Measurements from ENCODE around the gene PTPRC.

PTPRC gene

DNA sequence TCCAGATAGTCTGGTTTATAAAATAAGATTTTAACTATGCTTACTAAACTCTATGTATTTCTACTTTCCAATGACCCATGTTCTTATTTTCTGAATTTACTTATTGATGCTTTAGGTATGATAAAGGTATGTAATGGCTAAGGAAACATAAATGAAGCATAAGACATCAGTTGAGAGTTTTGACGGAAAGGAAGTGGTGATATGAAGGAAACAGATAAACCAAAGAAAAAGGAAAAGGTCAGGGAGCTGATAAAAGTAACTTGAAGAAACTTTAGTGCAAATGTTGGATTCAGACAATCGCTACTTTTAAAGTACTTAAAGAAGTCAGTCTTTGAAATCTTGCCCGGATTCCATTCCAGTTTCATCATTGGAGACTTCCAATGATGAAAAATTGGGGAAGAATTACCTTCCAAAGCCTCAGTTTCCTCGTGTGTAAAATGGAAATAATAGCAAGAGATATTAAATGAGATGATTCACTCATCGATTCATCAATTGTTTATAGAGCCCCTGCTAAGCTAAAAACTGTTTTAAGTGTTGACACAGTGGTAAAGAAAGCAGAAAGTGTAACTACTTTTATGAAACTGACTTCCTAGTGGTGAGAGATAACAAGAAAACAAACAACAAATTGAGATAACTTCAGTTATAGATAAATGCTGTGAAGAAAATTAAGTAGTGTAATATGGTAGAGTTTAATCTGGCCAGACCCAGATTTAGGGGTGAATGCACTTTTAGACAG is 10.6 kb downstream of the PTPRC start:
- no peak for DNase-seq

DNA sequence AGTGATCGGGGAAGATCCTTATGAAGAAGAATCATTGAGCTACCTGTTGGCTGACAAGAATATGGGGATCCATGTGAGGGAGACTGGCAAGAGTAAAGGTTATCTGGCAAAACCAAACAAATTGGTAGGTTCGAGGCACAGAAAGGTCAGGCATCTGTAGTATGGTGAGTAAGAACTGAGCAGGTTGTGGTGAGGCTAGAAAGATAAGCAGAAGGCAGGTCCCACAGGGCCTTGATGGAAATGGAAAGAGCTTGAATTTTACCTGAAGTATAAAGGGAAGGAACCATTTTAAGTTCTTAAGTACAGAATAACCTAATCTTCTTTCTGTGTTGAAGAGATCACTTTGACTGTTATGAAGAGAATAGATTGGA is 11.1 kb downstream of the PTPRC start:
- no peak for DNase-seq

DNA sequence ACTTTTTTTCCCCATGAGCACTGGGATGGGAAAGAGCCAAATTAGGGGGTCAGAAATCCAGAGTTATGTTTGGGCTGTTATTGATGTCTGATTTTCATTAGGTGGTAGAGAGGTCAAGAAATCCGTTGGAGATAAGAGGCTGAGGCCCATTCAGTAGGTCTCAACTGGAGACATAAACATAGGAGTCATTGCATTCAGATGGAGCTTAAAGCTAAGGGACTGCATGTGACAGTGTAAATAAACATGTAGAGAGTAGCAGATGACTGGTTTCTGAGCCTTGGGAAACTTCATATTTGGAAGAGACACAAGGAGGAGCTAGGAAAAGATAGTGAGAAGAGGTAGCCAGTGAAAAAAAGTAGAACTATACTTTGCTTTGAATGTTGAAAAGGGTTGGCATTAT is 11.7 kb downstream of the PTPRC start:
- DNase-seq = no peak

DNA sequence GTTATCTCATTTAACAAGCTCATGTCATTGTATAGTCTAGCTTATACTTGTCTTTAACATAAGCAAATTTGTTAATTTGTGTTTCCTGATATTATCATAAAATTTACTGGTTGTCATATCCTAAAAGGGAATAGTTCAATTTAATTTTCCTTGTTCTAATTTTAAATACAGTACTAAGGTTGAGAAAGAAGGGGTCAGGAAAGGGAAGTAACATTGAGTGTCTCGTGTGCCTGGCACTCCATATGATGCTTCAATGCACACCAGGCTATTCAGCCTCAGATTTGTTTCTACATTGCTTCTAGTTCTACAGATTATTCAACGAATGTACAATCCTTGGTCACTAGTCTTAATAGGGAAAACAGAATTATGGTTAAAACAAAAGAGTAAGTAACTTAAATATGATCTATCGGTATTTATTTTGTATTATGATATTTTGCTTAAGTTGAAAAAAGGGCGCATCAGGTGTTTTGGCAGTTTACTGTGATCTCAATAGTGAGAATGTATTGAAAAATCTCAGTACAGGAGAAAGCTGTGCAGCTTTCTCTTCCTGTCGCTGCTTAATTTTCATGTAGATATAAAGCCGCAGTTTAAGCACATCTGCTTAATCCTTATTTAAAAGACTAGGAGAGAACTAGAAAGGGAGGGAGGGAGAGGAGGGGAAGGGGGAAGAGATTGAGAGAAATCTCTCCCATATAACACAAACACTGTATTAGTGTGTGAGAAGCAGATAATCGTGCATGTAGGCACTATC is 13.0 kb downstream of the PTPRC start:
- DNase-seq = no peak

DNA sequence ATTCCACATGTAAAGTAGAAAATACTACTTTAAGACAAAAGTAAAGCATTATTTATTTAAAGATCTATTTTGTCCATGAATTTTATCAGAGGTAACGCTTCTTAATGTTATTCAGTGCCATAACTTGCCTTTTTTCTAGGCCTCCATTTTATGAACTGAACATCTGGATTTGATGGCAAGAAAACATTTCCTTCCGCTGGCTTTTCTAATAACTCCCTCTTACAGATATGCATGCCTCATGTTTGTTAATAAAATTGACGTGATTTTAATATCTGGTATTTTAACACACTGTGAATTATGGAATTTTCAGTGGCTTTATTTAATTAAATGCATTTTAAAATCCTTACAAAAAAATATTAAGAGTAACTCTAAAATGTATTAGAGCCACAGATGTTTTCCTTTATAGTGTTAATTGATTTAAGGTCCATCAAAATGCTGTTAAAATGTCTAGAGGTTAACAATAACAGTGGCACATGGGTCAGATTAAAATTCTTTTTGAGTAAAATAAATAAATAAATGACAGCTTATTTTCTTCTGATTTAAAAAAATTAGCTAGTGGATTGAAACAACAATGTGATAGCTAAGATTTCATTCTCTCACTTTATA is 15.1 kb downstream of the PTPRC start:
- no peak for DNase-seq

- no peak for DNase-seq
Measured at GRCh38 chr1:198655459-198656121, 16.8 kb downstream of the PTPRC start.

- DNase-seq = peak; percentile 61
Measured at GRCh38 chr1:198656500-198656932, 17.7 kb downstream of the PTPRC start.

DNA sequence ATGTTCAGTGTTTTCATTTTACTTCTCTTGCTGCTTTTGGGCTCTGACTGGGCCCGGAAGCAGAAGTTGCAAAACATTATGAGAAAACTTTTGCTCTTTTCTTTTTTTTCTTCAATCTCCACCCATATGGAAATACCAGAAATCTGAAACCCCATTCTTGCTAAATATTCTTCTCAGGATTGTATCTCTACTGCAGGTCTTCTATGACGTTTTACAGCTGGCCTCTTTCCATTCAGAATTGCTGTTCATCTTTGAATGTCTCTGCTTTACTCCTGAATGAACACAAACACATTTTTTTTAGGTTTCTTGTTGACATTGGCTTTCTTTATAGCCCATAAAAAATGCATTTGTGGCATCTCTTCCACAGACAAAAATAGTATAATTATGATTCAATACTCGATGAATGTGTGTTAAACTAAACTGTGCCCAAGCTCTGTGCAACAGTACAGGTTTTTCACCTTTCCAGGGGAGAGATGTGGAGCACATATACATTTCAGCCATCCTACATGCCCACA is 18.8 kb downstream of the PTPRC start:
- DNase-seq = no peak

- DNase-seq = no peak
Measured at GRCh38 chr1:198660341-198661261, 21.8 kb downstream of the PTPRC start.

- no peak for DNase-seq
Measured at GRCh38 chr1:198662821-198663220, 24.0 kb downstream of the PTPRC start.

DNA sequence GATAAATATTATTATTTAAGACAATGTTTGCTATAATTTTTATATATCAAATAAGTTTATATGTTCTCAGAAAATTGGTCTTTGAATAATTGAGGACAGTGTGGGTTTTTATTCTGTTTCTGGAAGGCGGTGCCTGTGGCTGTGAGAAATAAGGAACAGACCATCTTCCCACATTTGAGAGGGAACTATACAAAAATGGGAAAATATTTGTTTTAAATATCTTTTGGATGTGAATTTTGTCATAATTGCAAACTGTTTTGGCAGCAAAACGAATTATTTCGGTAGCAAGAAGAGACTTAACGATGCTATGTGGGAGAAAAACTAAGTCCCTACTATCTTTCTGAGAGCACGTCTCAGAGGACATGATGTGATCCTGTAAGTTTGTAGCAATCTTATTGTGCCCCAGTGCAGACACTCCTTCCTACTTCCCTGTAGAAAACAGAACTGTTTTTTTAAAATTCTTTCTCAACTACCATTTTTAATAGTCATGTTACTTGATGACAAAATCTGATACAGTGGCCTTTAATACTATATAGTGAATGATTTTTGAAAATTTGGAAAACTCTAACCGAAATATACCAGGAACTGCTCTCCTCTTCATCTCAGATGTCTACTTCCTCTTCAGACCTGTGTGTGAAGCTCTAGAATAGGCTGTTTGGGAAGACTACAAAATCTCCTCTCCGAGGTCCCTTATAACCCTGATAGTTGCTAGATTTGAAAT is 25.4 kb downstream of the PTPRC start:
- no peak for DNase-seq

GRCh38 chr1:198667186-198667585 is 28.3 kb downstream of the PTPRC start:
- no peak for DNase-seq

DNA sequence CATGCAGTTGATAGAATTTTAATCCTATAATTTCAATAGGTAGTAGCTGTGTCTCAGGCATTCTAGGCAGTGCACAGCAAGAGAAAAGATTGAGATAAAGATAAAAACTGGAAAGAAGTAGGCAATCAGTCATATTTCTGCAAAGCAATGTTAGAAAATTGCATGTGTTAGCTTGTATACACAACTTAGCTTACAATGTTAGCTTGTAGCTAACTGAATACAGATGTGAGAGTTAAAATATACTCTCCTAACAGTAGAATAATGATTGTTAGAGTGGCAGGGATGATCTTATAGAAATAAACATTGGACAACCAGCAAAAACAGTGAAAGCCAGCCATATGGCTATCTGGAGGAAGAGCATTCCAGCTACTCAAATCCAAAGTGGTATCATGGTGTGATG is 29.0 kb downstream of the PTPRC start:
- no peak for DNase-seq

DNA sequence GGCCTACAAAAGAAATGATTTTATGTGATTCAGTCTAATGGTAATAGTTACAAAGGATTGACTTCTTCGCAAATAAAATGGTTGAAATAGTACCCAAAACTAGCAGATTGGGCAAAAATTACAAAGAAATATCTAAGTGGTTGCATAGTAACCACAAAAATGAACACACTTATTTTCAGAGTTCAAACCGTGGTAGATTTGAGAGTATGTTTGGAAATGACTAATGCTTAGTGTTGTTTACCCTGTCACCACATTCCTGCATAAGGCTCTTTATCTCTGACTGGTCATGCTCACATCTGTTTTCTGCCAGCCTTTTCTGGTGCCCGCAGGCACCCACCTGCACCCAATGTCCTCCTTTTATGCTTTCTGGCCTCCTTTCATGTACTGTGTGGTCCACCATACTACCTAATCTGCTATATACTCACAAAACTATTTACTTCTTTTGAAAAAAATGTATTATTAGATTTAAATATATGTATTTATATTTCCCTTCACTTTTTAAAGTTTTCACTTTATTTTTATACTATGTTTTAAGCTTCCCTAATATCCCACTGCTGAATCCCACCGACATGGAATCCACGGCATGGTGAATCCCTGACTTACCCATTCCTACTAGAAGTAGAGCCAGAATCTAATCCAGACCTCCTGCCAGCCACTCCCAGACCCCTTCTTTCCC is 30.3 kb downstream of the PTPRC start:
- DNase-seq = no peak

GRCh38 chr1:198669771-198670170 is 30.9 kb downstream of the PTPRC start:
- no peak for DNase-seq

- no peak for DNase-seq
Measured at GRCh38 chr1:198671136-198671535, 32.3 kb downstream of the PTPRC start.

DNA sequence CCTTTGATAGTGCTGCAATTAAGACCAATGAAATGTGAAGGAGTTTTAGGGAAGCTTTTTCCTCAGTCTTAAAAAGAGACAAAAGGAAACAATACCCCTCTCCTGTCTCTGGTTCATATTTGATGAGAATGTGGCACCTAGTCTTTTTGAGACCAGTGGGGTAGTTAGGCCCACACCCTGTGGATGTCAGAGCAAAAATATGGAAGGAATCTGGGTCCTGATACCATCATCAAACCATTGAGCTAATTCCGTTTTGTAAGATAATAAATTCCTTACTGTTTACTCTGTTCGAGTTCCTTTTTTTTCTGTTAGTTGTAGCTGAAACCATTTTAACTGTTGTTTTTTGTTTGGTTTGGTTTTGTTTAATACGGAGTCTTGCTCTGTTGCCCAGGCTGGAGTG is 33.3 kb downstream of the PTPRC start:
- no peak for DNase-seq

DNA sequence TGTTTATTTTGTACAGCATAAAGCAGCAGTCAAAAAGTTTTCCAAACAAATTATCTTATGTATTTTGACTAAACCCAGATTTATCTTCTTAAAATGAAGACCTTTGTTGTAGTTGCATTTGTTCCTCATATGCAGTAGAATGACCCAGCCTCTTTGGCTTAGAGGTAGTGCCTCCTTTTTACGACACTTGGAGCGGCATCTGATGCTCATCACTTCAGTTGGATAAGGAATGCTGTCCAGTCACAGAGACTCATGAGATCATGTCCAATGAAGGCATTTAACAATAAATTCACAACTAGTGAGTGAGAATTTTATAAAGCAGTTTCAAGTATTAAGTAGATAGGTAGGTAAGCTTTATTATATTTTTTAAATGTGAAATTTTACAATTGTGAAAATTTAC is 35.2 kb downstream of the PTPRC start:
- DNase-seq = peak; percentile 58

DNA sequence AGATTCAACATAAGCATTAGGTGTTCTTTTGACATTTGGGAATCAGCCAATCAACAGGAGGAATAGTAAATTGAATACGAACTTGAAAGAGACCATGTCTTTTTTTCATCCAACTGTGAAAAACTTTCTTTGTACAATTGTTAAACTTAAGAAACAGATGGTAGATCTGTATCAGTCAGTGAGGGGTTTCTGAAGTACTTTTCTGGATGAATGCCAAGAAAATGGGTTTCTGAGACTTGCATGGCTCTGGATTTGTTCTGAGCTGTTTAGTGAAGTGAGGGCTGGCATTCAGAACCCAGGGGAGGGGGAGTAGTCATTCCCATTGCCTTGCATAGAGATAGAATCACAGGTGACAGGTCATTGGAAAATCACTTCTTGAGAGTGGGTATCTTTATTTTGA is 37.4 kb downstream of the PTPRC start:
- DNase-seq = no peak

DNA sequence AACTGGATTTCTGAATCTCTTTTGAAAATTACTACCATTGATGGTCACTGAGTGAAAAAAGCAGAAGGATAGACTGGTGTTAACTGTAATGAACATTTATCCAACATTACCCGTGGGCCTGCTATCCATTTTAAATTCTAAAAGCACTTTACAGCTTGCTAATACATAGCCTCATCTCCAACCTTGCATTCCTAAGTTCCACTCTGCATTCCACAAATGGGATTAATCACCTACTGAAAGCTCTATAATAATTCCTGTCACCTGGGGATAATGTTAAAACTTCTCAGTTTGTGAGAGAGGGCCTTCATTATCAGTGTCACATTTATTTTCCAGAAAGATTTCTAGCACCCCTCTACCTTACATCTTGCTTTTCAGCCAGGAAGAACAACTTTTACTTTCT is 38.2 kb downstream of the PTPRC start:
- no peak for DNase-seq

- no peak for DNase-seq
Measured at GRCh38 chr1:198677871-198678270, 39.0 kb downstream of the PTPRC start.
